ENCODE results near the gene MARK3.
A peak's percentile ranks its signal among the peaks of the same experiment; 100 is the strongest.
"Not testable (repeated sequence)": the region's sequence is repeated elsewhere in the genome, so short reads cannot be mapped to it uniquely, and the experiment has no call there.

The MARK3 gene

DNA sequence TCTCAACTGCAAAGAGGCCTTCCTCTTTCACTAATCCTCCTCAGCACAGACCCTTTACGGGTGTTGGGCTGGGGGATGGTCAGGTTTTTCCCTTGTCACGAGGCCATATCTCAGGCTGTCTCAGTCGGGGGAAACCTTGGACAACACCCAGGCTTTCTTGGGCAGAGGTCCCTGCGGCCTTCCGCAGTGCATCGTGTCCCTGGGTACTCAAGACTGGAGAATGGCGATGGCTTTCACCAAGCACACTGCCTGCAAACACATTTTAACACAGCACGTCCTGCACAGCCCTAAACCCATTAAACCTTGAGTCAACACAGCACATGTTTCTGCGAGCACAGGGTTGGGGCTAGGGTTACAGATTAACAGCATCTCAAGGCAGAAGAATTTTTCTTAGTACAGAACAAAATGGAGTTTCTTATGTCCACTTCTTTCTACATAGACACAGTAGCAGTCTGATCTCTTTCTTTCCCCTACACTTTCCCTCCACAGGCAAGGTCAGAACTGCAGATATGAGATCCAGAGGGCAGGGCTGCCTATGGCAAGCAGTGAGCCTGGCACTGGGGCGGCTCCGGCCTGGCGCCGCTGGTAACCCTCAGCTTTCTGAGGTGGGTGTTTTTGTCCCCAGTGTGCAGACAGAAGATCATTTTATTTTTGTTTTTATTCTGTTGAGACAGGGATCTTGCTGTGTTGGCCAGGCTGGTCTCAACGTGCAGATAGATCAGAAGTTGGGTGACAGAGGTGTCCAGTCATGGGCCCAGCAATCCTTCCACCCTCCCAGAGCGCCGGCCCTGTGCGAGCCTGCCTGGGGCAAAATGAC lies 140.4 kb downstream of the MARK3 start:
- not testable (repeated sequence) for DNase-seq (ENCODE audit: low spot score)

DNA sequence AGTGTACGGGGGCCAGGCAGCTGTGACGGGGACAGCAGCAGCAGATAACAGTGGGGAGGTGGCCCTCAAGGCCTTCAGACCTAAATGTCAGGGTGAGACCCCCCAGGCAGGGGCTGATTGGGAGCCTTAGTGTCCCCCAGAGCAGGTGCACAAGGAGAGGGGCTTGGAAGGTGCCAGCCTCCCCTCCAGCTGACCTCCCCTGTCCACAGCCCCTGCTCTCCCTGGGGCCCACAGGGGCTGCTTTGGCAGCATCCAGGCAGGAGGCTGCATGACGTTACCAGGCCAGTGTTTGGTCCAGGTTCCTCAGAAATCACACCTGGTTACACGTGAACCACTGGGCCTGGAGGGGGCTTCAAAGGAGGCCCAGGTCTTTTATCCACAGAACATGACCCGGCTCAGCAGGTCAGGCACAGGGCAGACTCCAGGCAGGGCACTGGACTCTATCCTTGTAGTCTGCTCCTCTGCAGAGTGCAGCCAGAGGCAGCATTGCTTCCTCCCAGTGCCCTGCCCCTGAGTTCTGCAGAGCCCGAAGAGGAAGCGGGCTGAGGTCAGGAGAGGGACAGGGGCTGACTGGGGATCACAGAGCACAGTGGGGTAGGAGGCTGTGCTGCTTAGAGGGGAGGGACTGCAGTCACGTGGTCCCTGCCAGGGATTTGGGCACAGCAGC lies 141.2 kb downstream of the MARK3 start:
- no peak for DNase-seq (ENCODE audit: low spot score)

DNA sequence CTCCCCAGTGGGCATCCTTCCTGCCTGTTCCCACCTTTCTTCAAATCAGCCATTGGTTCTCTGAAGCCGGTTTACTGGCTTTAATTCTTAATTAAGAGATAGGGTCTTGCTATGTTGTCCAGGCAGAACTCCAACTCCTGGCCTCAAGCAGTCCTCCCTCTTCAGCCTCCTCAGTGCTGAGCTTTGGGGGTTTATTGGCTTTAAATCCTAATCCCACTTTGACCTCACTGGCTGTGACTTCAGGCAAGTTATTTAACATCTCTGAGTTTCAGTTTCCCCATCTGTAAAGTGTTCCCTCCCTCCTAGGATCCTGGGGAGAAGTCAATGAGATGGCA lies 141.7 kb downstream of the MARK3 start:
- no peak for DNase-seq (ENCODE audit: low spot score)

DNA sequence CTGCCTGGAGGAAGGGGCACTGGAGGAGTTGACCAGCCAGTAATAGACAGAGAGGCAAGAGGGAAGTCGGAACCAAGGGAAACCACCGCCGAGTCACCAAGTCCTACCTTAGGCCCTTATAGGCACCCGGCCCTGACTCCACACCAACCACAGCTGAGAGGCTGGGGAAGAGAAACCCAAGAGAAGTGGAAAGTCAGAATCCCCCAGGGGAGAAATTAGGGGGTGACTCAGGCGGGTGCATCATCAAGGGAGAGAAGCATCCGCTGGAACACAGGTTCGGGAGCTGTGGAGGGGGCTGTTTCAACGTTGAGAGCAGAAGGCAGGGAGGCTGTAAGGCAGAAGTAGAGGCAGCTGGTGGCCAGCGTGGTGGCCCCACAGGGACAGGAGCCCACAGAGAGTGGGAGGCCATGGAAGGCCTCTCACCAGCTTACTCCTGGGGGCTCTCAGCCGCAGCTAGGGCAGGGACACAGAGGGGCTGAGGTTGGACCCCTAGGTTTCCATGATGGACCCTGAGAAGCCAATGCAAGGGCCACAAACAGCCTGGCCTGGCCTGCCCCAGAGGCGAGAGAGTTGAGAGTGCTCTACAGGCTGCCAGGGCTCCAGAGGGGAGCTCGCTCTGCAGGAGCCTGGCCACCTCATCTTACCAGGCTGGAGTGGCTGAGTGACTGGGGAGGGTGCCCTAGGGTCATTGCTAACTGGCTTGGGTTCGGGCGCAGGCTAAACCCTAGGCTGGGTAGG lies 142.4 kb downstream of the MARK3 start:
- no peak for DNase-seq (ENCODE audit: low spot score)

DNA sequence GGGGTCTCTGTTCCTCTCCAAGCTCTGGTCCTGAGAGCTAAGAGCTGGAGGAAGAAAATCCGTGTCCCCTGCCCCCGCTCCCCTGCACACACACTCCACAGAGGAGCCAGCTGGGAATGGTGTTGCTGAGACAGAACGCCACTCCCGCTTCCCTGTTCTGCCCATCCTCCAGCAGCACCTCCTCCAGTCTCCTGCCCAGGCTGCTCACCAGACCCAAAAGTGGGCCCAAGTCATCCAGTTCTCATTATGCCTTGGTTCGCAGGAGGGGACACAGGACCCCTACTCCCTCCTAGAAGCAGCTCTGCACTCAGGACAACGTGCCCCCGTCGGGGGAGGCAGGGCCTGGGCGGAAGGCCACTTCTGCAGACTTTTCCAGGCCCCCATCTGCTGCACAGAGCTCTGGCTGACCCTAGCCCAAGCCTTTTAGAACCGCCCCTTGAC lies 143.0 kb downstream of the MARK3 start:
- no peak for DNase-seq (ENCODE audit: low spot score)

DNA sequence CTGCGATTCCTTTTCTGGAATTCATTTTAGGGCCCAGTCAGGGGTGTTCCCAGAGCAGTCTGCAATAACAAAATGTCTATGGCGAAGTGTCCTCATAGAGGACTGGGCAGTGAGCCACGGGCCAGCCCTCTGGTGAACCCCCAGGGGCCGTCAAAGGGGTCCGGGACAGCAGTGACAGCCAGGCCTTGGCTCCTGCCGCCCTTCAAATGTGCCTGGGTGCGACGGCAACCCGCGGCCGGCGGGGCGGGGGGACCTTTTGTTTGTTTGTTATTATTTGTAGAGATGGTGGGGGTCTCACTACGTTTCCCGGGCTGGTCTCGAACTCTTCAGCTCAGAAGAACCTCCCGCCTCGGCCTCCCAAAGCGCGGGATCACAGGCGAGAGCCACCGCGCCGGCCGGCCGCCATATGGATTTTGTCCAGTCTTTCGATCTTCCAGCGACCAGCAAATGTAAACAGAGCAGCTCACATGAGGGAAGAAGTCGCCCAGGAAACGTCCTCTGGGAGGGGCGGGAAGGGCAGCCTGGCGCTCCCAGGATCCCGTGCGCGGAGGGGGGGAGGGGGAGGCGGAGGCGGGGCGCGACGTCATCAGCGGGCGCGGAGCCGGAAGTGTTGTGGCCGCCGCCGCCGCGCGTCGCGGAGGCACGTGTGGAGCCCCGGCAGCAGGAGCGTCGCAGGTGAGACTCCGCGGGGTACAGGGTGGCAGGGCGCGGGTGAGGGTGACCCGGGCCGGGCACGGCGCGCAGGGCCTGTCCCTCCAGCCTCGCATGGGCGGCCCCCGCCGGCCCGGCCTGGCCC lies 143.6 kb downstream of the MARK3 start, which contains the start of gene TRMT61A:
Gene TRMT61A (plus strand): TSS at position 610 of the 796 bp plus-strand sequence. CDS start 783 bp downstream, outside the sequence.
- DNase-seq (ENCODE audit: low spot score), result peak; percentile 88

DNA sequence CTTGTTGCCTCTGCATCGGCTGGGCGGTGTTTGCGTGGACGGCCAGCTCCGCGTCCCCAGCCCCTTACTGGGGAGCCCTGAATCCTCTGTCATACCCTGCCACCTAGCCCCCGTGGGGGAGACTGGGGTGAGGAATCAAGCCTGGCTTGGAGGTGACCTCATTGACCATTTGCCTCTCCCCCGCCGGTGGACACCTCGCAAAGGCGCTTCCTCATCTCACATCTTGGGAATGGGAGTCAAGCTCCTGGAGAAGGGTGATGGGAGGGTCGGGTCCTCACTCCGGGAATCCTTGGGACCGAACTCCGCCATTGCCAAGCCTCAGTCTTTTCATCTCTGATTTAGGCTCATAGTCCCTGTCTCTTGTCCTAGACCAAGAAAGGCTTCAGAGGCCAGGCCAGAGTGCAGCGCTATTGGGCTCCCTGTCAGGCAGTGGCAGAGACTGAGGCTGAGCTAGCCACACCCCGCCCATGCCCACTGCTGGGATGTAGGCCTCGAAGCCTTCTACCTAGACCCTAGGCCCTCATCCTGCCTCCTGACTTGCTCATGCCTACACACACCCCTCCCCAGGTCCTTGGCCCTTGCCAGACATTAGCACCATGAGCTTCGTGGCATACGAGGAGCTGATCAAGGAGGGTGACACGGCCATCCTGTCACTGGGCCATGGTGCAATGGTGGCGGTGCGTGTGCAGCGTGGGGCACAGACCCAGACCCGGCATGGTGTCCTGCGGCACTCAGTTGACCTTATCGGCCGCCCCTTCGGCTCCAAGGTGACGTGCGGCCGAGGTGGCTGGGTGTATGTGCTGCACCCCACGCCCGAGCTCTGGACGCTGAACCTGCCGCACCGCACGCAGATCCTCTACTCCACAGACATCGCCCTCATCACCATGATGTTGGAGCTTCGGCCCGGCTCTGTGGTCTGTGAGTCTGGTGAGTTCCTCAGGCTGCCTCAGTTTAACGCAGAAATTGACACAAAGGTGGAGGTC lies 144.5 kb downstream of the MARK3 start:
- no peak for DNase-seq (ENCODE audit: low spot score)

DNA sequence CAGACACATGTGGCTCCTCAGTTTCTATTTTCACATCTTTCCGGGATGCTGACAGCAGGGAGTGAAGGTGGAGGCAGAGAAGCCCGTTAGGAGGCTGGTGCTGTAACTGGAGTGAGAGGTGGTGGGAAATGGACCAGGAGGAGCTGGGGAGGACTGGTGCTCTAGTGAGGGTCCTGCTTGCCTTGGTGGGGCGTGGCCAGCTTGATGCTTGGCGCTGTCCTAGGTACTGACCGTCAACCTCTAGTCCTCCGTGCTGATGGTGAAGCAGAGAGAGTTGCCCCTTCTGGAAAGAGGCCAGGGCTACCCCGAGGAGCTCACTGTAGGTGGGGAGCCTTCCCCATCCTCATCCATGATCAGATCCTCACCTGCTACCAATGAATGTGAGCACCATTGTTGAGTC lies 145.2 kb downstream of the MARK3 start:
- no peak for DNase-seq (ENCODE audit: low spot score)

DNA sequence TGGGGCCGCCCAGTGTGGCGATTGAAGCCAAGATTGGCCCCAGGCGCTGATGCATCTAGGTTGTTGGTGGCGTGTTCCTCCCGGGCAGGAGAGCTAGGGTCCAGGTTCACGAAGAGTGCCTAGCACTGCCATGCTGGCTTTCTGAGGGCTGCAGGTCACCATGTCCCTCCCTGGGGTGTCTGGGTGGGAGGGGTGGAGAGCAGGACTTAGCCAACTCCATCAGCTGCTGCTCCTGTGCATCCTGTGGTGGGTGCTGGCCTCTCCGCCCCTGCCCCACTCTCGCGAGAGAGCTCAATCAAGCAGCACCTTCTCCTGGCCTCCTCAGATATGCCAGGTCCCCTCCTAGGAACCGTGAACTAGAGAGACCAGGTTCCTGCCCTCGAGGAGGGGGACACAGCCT lies 145.6 kb downstream of the MARK3 start:
- no peak for DNase-seq (ENCODE audit: low spot score)

DNA sequence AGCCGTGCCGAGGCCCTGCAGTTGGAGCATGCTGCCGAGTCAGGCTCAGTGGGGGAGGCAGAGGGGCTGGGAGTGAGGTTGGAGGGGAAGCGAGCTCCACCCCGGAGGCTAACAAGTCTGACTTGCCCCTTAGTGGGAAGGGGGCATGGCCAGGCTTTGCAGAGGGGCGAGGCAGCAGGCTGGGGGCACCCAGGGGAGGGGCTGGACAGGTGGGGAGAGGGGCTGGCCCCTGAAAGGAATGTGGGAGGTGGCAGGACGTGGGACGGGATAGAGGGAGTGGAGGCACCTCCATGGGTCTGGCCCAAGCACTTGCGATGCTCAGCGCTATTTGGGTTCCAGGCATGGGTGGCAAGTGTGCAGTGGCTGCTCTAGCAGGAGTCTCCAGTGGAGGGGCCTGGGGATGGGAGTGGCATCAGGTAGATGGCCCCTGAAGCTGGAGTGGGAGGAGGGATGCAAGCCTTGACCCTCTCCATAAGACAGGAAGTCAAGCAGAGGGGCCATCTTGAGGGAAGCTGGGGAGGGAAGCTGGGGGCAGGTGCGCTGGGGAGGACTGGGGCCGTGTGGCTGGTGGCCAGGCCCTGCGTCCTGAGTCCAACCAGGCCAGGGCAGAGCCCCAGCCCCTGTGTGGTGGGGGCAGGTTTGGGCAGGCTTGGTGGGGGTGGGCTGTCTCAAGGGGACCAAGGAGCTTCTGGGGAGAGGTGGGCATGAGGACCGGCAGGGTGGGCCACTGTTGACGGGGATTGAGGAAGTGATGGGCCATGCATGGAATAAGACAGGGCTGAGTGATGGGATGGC lies 146.4 kb downstream of the MARK3 start:
- no peak for DNase-seq (ENCODE audit: low spot score)

DNA sequence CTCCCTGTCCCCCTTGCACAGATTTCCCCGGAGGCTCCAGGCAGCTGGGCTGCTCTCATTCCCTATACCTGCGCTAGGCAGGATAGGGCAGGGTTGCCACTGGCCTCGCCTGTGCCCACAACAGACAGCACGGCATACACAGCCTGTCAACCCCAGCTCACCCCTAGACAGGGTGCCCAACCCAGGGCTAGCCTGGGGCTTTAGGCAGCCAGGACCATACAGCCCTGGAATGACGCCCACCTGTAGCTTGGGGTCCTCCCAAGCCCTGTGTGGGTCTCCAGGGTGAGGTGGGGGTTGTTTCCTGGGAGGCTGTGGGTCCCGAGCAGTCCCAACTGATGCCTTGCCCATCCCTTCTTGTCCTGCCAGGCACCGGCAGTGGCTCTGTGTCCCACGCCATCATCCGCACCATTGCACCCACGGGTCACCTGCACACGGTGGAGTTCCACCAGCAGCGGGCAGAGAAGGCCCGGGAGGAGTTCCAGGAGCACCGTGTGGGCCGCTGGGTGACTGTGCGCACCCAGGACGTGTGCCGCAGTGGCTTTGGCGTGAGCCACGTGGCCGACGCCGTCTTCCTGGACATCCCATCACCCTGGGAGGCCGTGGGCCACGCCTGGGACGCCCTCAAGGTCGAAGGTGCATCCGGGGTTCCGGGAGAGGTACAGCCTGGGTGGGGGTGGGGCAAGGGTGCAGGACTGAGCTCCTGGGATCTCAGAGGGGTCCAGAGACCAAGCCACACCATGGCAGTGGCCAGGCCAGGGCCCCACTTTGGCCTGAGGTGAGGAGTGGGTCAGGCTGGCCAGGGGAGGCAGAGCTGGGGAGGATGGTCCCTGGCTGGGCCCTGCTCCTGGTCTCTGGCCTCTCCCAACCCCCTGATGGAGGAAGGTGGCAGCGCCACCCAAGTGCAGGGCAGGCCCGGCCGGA lies 147.3 kb downstream of the MARK3 start:
- no peak for DNase-seq (ENCODE audit: low spot score)

DNA sequence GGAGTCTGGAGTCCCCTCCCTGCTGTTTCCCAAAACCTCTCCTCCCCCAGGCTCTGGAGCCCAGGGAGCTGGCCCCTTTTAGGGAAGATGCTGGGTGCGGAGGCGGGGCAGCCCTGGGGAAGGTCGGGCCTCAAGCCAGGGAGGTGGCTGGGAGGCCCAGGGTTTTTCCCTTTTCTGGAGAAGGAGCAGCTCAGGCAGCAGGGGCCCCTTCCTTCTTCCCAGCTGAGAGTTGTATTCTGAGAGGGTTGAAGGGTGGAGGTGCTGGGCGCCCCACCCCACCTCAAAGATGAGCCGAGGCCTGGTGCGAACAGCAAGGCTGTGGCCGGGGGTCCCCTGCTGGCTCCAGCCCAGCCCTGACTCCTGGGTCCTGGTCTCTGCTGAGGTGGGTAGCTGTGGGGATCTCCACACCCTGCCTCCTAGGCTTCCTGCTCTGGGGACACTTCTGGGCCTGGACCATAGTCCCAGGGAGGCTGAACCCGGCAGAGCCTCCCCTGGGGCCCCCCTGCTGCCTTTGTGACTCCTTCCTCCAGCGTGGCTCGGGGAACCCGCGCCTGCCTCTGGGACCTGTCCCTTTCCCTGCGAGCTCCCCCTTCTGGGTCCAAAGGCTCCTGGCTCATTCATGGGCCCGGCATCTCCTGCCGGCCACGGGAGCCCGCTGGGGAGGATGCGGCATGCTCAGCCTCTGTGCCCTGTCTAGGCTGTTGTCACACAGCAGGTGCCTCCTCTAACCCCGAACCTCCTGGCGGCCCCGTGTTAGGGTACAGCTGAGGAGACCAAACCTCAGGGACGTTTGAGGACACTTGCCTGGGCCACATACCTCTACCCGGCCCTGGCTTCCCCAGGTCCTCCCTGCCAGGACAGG lies 148.2 kb downstream of the MARK3 start:
- no peak for DNase-seq (ENCODE audit: low spot score)

DNA sequence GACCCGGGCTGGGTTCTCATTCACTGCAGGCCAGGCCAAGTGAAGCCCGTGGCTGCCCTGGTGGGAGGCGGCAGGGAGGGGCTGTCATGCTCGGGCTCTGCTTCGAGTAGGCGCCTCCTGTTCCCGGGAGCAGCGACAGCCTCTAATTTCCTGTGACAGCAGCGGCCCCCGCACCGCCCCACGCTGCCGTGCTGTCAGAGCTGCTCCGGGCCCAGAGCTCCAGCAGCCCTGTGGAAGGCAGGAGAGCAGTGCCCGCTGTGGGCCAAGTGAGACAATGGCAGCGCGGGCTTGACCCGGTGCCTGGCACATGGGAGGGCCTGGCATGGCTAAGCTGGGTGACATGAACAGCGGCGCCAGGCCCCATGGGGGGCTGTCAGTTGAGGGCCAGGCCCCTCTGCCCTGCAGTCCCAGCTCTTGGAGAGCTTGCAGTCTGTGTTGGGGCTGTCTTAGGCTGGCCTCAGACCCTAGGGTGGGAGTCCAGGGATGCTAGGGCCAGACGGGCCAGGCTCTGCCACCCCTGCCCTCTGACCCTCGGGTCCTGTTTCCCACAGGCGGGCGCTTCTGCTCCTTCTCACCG lies 148.9 kb downstream of the MARK3 start:
- DNase-seq (ENCODE audit: low spot score), result no peak

DNA sequence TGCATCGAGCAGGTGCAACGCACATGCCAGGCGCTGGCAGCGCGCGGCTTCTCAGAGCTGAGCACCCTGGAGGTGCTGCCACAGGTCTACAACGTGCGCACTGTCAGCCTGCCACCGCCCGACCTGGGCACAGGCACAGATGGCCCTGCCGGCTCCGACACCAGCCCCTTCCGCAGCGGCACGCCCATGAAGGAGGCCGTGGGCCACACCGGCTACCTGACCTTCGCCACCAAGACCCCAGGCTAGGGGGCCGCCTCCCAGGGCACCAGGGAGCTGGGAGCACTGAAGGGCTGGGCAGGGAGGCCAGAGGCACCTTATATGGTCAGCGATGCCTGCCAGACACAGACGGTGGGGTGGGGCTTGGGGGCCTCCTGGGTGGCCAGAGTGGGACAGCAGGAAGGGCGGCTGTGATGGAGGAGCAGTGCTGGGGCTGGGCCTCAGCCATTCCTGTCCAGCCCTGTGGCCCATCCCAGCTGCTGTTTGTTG lies 149.4 kb downstream of the MARK3 start:
- no peak for DNase-seq (ENCODE audit: low spot score)

DNA sequence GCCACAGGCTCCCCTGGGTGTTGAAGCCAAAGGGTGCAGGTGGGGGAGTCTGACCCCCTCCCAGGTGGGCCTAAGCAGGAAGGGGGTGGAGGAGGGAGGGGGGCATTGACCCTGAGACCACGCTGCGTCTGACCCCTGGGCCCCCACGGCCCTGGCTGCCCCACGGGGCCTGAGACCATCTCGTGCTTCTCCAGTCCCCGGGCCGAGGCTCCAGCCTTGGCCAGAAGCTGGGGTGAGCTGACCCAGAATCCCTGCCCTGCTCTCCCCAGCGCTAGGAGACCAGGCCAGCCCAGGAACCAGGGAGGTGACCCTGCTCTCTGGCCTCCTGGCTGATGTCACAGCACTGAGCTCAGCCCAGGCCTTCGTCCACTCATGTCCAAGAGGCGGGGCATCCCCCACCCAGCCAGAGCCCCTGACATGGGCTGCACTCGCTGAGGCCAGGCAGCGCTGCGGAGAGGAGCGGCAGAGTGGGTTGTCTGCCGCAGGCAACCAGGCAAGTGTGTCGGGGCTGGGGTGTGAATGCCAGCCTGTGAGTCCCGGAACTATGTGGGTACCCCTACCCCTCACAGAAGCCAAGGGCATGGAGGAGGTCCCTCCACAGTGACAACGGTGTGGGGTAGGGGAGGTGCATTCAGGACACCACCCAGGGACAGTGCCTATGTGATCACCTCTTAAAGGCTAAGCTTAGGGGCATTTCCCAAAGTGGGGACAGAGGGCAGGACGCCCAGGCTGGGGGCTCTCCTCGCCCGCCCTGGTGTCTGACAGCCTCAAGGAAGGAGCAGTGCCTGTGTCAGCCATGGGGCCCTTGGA lies 150.1 kb downstream of the MARK3 start:
- no peak for DNase-seq (ENCODE audit: low spot score)

DNA sequence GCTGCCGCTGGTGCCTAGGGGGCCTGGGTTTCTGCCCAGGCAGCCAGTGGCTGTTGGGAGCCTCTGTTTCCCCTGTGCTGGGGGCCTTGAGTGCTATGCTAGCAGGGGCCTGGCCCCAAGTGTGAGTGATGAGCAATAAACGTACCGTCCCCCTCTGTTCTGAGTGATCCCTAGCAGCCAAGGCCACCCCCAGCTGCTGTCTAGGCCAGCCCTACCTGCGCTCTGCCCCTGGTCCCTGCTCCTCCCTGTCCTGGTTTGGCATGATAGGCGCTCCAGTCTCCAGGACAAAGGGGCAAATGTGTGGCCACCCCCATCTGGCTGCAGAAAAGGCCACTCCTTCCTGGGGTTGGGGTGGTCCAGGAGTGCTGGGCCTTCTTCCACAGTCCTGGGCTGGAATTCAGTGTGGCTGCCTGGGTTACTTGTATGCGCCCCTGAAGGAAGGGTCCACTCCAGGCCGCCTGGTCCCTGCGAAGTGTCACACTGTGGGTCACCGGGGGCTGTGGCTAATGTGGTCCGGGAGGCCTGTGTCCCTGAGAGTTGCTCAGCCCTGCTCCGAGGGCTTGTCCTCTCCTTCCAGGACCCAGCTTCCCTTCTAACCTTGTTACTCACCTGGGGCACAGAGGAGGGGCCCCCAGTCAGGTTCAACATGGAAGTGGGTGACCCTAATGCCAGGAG lies 150.8 kb downstream of the MARK3 start:
- no peak for DNase-seq (ENCODE audit: low spot score)

Measured in hematopoietic multipotent progenitor cell treated with erythropoietin and hydrocortisone succinate and interleukin-3 and kit ligand, for 17 days (in vitro differentiated cells).